K562 (cell line): ENCODE measurements around the gene ORC3. TPM values are rescaled to one million over a fixed set of nuclear protein-coding genes. Genes with fewer than 3 reads are reported as not detected.

Experiments used
- ARID4B ChIP-seq: sonication (generic); formaldehyde crosslinking; IDR thresholded peaks from 2 replicates; pipeline ENCODE4 v1.8.0; 2022; ENCODE audit warnings: mild to moderate bottlenecking, missing genetic modification reagents
- ATF3 ChIP-seq, 2 experiments: fragments of 450-650 bp in 1 of 2; sonication (generic) in 1 of 2; formaldehyde crosslinking in 1 of 2; IDR thresholded peaks in 1 of 2; conservative IDR thresholded peaks in 1 of 2; 2 replicates each; pipeline versions ENCODE4 v1.6.1 to v1.8.1; 2016 to 2023; ENCODE audit warnings: mild to moderate bottlenecking in 2 of 2, moderate library complexity in 2 of 2, inconsistent platforms in 1 of 2, missing genetic modification reagents in 1 of 2
- DPF2 ChIP-seq: fragments of 450-650 bp; IDR thresholded peaks from 2 replicates; pipeline ENCODE4 v1.6.1; 2016
- ELF2 ChIP-seq: fragments of 250-450 bp; sonication (Bioruptor Pico); IDR thresholded peaks from 2 replicates; pipeline ENCODE4 v1.5.0; 2021; ENCODE audit warnings: mild to moderate bottlenecking
- EP400 ChIP-seq: fragments of 450-650 bp; IDR thresholded peaks from 2 replicates; pipeline ENCODE4 v1.6.1; 2017; ENCODE audit warnings: antibody characterized with exemption, mild to moderate bottlenecking, moderate library complexity
- FOSL1 ChIP-seq: fragments of 200-800 bp; sonication (Bioruptor generic); conservative IDR thresholded peaks from 2 replicates; pipeline ENCODE4 v1.6.1; 2016; ENCODE audit warnings: missing genetic modification characterization, missing compliant biosample characterization
- HMBOX1 ChIP-seq: sonication (generic); IDR thresholded peaks from 2 replicates; pipeline ENCODE4 v1.6.1; 2016
- POLR3A ChIP-seq: IDR thresholded peaks from 2 replicates; pipeline ENCODE4 v1.6.1; 2011; ENCODE audit warnings: borderline replicate concordance, mild to moderate bottlenecking, moderate library complexity; ENCODE audit not compliant: insufficient read length, insufficient read depth; ENCODE audit errors: extremely low read depth
- RAD21 ChIP-seq, 2 experiments: fragments of 250-450 bp in 1 of 2; fragments of 450-650 bp in 1 of 2; sonication (Bioruptor Pico) in 1 of 2; formaldehyde crosslinking in 1 of 2; IDR thresholded peaks in 1 of 2; conservative IDR thresholded peaks in 1 of 2; 2 replicates each; pipeline versions ENCODE4 v1.4.0 to v1.8.0; 2020 to 2022; ENCODE audit warnings: mild to moderate bottlenecking in 2 of 2, moderate library complexity in 1 of 2
- polyA plus RNA-seq, 8 experiments: library from polyadenylated mRNA; depleted of rRNA in 4 of 8; stranded (reverse) in 5 of 8; unstranded in 3 of 8; fragments of >200 nt; fragmentation: Nextera tagmentation in 2 of 8; fragmentation: Illumina TruSeq in 1 of 8; extraction: Ambion mirVana in 2 of 8; extraction: Trizol in 1 of 8; gene quantifications; 2 replicates each; pipeline versions ENCODE4 v1.2.1 to v1.2.3, GENCODE V29; 2011 to 2014; ENCODE audit warnings: inconsistent platforms in 1 of 8, missing spikeins in 1 of 8
- total RNA-seq, 7 experiments: library from RNA; depleted of rRNA in 6 of 7; stranded (reverse); fragments of >200 nt in 6 of 7; fragmentation: Illumina TruSeq in 2 of 7; extraction: Trizol in 2 of 7; gene quantifications; 2 replicates each; pipeline versions ENCODE4 v1.2.1 to v1.2.3, GENCODE V29; 2011 to 2021; ENCODE audit warnings: low replicate concordance in 1 of 7

Gene ORC3
- total and polyA plus RNA-seq, 9 of the 15 experiments (the other 6 are each of a cell fraction or from before 2014, with no cell fraction given), result 28.8 to 159 (median 74.8) TPM

GRCh38 chr6:87700397-87701343, 110.7 kb downstream of the ORC3 start (continued):
- peak; percentile 7; the same call in 1 of the 2 replicates for TF ChIP-seq ARID4B (CRISPR knock-in tag)
- peak; percentile 73 for TF ChIP-seq HMBOX1
- TF ChIP-seq DPF2, result peak; percentile 63
- no peak for TF ChIP-seq ATF3 (IDR thresholded peaks at IDR 0.05)
- peak; percentile 64; the same call in 1 of the 2 replicates for TF ChIP-seq ATF3 (CRISPR knock-in tag; conservative IDR thresholded peaks at IDR 0.05)
- TF ChIP-seq POLR3A, result no peak
- TF ChIP-seq EP400, result peak; percentile 28; the same call in 1 of the 2 replicates
- peak in 1 of 2 experiments; percentile 4; a peak in 1 of 4 replicates for TF ChIP-seq RAD21 (CRISPR knock-in tag; conservative IDR thresholded peaks at IDR 0.05 in 1 of 2, IDR thresholded peaks at IDR 0.05 in 1 of 2)
- peak; percentile 45; the same call in 1 of the 2 replicates for TF ChIP-seq FOSL1 (tag)
- 0 out of 2 replicates have a peak, but pooled peaks have one; percentile 25 for TF ChIP-seq ELF2 (CRISPR knock-in tag)
